DND-41 (cell line): ENCODE measurements around the gene SEPTIN10.

Experiments used
- ATAC-seq: fragments of 200-7000 bp; cut with Tn5 transposase; 3 replicates; pipeline ENCODE4 v1.9.1; 2021; ENCODE audit warnings: low read depth; ENCODE audit not compliant: insufficient read depth
- DNase-seq: peaks from one replicate; pipeline ENCODE4 v3.0.0-alpha.2; 2020
- H2AFZ ChIP-seq: 2 replicates; pipeline ENCODE4 v1.6.0; 2012; ENCODE audit warnings: low read depth, low read length
- H3K27ac ChIP-seq: 2 replicates; pipeline ENCODE4 v1.5.1; 2012; ENCODE audit warnings: low read length, inconsistent platforms
- H3K27me3 ChIP-seq: fragments of 200-600 bp; sonication (generic); 2 replicates; pipeline ENCODE4 v1.6.0; 2012; ENCODE audit warnings: low read length, mild to moderate bottlenecking, inconsistent platforms; ENCODE audit not compliant: insufficient read depth, poor library complexity
- H3K36me3 ChIP-seq: 2 replicates; pipeline ENCODE4 v1.5.1; 2012; ENCODE audit warnings: low read length, inconsistent platforms; ENCODE audit not compliant: insufficient read depth
- H3K4me1 ChIP-seq: 2 replicates; pipeline ENCODE4 v1.5.1; 2012; ENCODE audit warnings: mild to moderate bottlenecking, low read length; ENCODE audit not compliant: insufficient read depth
- H3K4me2 ChIP-seq: 2 replicates; pipeline ENCODE4 v1.6.0; 2012; ENCODE audit warnings: mild to moderate bottlenecking, moderate library complexity, low read length, inconsistent platforms; ENCODE audit not compliant: insufficient read depth
- H3K4me3 ChIP-seq, 2 experiments: fragments of 200-600 bp in 1 of 2; shearing (Covaris generic) in 1 of 2; 2 replicates each; pipeline ENCODE4 v1.5.1; 2012 to 2016; ENCODE audit warnings: inconsistent platforms in 2 of 2, low read length in 2 of 2, mild to moderate bottlenecking in 2 of 2, low read depth in 1 of 2, moderate library complexity in 1 of 2
- H3K79me2 ChIP-seq: 2 replicates; pipeline ENCODE4 v1.6.0; 2012; ENCODE audit warnings: low read length, inconsistent platforms; ENCODE audit not compliant: insufficient read depth
- H3K9ac ChIP-seq: 2 replicates; pipeline ENCODE4 v1.6.0; 2012; ENCODE audit warnings: low read depth, mild to moderate bottlenecking, inconsistent platforms, low read length, moderate library complexity
- H3K9me3 ChIP-seq: 2 replicates; pipeline ENCODE4 v1.5.1; 2012; ENCODE audit warnings: low read length, moderate library complexity, mild to moderate bottlenecking, inconsistent platforms; ENCODE audit not compliant: insufficient read depth, severe bottlenecking
- H4K20me1 ChIP-seq: 2 replicates; pipeline ENCODE4 v1.6.0; 2012; ENCODE audit warnings: low read length; ENCODE audit not compliant: insufficient read depth
- EZH2 ChIP-seq: IDR thresholded peaks from 3 replicates; pipeline ENCODE4 v1.6.1; 2012; ENCODE audit warnings: borderline replicate concordance, low read depth, mild to moderate bottlenecking, moderate library complexity, low read length, inconsistent platforms; ENCODE audit not compliant: severe bottlenecking
- TF ChIP-seq, protein P1 (sequence below): IDR thresholded peaks from 2 replicates; pipeline ENCODE4 v1.5.1; 2012; ENCODE audit warnings: borderline replicate concordance, low read length, moderate library complexity, mild to moderate bottlenecking; ENCODE audit not compliant: poor library complexity, severe bottlenecking; ENCODE audit errors: extremely low read depth

The SEPTIN10 gene

DNA sequence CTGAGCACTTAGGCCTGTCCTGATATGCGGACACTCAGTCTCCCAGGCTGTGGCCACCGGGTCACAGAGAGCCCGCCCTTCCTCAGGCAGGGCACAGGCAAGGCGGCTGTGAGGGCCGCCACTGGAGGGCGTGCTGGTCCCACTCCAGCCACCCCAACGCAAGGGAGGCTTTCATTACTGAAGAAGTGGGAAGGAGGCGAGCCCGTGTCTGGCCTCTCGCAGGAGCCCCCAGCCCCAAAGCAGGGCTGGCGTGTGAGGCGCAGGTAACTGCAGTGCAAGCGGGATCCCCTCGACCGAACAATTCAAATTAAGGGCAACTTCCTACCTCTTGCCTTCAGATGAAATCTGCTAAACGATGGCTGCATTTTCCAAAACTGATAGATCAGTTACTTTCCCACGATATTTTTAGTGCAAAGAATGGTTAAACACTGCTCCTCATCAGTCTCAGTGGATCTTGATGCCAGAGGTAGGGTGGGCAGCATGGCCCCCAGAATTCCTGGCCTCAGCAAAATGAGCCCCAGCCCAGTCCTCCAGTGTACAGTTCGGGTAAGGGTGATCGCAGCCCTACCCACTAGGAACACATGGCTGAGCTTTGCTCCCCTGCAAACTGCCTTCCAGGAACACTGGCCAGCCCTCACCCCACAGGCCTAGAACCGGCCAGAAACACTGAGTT lies 97.2 kb downstream of the SEPTIN10 start:
- no peak overlapping the region for H3K4me2 ChIP-seq
- H3K4me1 ChIP-seq = no peaks in the 10 kb centered on the region
- no peak overlapping the region for H3K4me3 ChIP-seq
- no peaks in the 10 kb centered on the region for H3K36me3 ChIP-seq
- H3K27ac ChIP-seq = no peak overlapping the region
- no peak overlapping the region for H3K9ac ChIP-seq
- TF ChIP-seq, protein P1, sequence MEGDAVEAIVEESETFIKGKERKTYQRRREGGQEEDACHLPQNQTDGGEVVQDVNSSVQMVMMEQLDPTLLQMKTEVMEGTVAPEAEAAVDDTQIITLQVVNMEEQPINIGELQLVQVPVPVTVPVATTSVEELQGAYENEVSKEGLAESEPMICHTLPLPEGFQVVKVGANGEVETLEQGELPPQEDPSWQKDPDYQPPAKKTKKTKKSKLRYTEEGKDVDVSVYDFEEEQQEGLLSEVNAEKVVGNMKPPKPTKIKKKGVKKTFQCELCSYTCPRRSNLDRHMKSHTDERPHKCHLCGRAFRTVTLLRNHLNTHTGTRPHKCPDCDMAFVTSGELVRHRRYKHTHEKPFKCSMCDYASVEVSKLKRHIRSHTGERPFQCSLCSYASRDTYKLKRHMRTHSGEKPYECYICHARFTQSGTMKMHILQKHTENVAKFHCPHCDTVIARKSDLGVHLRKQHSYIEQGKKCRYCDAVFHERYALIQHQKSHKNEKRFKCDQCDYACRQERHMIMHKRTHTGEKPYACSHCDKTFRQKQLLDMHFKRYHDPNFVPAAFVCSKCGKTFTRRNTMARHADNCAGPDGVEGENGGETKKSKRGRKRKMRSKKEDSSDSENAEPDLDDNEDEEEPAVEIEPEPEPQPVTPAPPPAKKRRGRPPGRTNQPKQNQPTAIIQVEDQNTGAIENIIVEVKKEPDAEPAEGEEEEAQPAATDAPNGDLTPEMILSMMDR = peak; percentile 53
- TF ChIP-seq EZH2 = no peak
- no peaks in the 10 kb centered on the region for H3K27me3 ChIP-seq
- H2AFZ ChIP-seq = no peak overlapping the region
- DNase-seq (peak; percentile 18), ATAC-seq (peak; percentile 65; the same call in 1 of the 3 replicates)
- no peaks in the 10 kb centered on the region for H3K79me2 ChIP-seq
- H4K20me1 ChIP-seq = peaks cover 2% of the 10 kb centered on the region; the same call in 1 of the 2 replicates
- no peaks in the 10 kb centered on the region for H3K9me3 ChIP-seq

DNA sequence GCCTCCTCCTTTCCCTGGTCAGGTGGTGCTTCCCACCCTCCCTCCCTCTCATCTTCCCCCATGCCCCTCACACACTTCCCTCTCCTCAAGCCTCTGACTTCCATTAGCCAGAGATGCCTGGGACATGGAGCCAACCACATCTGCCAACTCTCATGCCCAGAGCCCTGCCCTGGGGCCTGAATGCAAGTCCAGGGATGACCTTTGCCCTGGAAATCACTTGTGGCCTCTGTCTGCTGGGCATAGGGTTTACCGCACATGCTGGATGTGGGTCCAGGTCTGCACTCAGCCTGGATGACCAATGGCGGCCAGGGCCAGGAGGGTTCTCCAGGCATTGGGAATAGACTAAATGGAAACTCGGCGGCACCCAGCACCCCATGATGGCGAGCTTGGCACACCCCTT lies 98.9 kb downstream of the SEPTIN10 start:
- TF ChIP-seq, protein P1 = no peak
- no peak for TF ChIP-seq EZH2
- H3K4me3 ChIP-seq = no peak overlapping the region
- no peak overlapping the region for H3K9ac ChIP-seq
- no peak overlapping the region for H2AFZ ChIP-seq
- H4K20me1 ChIP-seq = peaks cover 3% of the 10 kb centered on the region; the same call in 1 of the 2 replicates
- H3K9me3 ChIP-seq = no peaks in the 10 kb centered on the region
- ATAC-seq = no peak
- no peaks in the 10 kb centered on the region for H3K4me1 ChIP-seq
- no peak overlapping the region for H3K27ac ChIP-seq
- no peaks in the 10 kb centered on the region for H3K27me3 ChIP-seq
- H3K36me3 ChIP-seq = no peaks in the 10 kb centered on the region
- no peak overlapping the region for H3K4me2 ChIP-seq
- H3K79me2 ChIP-seq = no peaks in the 10 kb centered on the region
- no peak for DNase-seq

DNA sequence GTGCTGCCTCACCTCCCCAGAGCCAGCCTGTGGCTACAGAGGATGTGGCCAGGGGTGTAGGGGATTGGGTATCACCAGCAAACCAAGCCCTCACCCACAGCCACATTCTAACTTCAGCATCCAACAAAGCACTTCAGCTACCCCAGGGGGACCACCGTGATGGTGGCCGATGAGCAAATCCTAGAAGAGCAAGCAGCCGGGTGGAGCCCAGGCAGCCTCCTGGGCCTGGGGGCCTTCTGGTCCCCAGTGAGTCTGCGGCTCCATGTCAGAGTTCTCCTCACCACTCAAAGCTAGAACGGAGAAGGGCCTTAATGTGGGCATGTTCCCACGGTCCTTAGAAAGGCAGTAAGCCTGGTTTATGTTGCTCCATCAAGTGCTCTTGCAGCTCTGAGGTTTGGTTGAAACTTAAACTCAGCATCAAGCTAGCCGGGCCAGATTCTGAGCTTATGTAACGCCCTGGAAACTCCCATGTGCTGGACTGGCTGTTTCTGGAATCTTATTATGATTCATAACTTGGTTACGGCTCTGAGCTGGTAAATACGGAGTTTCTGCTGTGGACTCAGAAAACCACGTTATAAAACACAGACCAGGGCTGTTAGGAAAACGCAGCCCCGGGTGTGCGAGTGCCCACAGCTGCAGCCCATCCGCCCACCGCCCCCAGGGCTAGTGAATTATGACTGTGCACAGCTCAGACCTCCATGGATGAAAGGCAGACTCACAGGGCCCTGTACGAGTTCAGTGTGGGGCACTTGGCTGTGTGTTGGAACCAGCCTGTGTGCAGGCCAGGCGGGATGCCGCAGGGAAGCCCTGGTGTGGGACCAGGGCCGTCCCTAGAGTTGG lies 99.8 kb downstream of the SEPTIN10 start:
- Histone ChIP-seq H3K9ac (no peak overlapping the region), H3K4me3 (no peak overlapping the region), H3K79me2 (no peaks in the 10 kb centered on the region), H3K4me2 (no peak overlapping the region), H4K20me1 (peaks cover 3% of the 10 kb centered on the region; the same call in 1 of the 2 replicates), H3K4me1 (no peaks in the 10 kb centered on the region), H3K27ac (no peak overlapping the region), H3K9me3 (no peaks in the 10 kb centered on the region), H2AFZ (no peak overlapping the region), H3K36me3 (no peaks in the 10 kb centered on the region), H3K27me3 (no peaks in the 10 kb centered on the region)
- DNase-seq (peak; percentile 9), ATAC-seq (peak; percentile 47; the same call in 2 of the 3 replicates)
- TF ChIP-seq, protein P1 = no peak
- TF ChIP-seq EZH2 = no peak
